ENCODE data around the gene CDADC1.

The CDADC1 gene

GRCh38 chr13:49210669-49211068 is 37.1 kb upstream of the CDADC1 start:
- no peak overlapping the region for H3K9ac ChIP-seq (ENCODE audit: low read depth, low read length, poor library complexity)

GRCh38 chr13:49213539-49213938 is 34.2 kb upstream of the CDADC1 start:
- no peak overlapping the region for H2AK5ac ChIP-seq (ENCODE audit: low read depth, low read length)
- no peak overlapping the region for H3K4me2 ChIP-seq (ENCODE audit: insufficient read depth, low read length, poor library complexity, severe bottlenecking)
- H2BK5ac ChIP-seq (ENCODE audit: low read length) = no peak overlapping the region
- H3K27me3 ChIP-seq (ENCODE audit: control insufficient read depth in 3 of 3, insufficient read depth in 3 of 3, low read depth in 1 of 3, low read length in 3 of 3) = peaks cover 3 to 23% (median 18%) of the 10 kb centered on the region in 3 experiments
- H3K36me3 ChIP-seq (replicated peaks in 1 of 2; ENCODE audit: control insufficient read depth in 2 of 2, insufficient read depth in 2 of 2, low read length in 2 of 2) = peaks cover 0 to 22% of the 10 kb centered on the region in 2 donors
- H3K18ac ChIP-seq (ENCODE audit: low read length) = no peak overlapping the region
- no peak overlapping the region for H2BK12ac ChIP-seq (ENCODE audit: low read length)
- no peak for DNase-seq (ENCODE audit: low spot score)
- H3K9ac ChIP-seq (ENCODE audit: low read depth, low read length, poor library complexity) = no peak overlapping the region
- H2AFZ ChIP-seq (ENCODE audit: low read length) = no peak overlapping the region
- WGBS, 2 donors (ENCODE audit: extremely low coverage in 2 of 2, insufficient read length in 2 of 2, insufficient replicate concordance in 1 of 2) = no CpG with 5 or more reads among the region's 1 CpG
- no peak overlapping the region for H2BK15ac ChIP-seq (ENCODE audit: low read length)
- H3K4me3 ChIP-seq (ENCODE audit: low read length in 2 of 2) = no peak overlapping the region
- no peak overlapping the region for H3K23ac ChIP-seq (ENCODE audit: low read depth, low read length, poor library complexity)
- no peak overlapping the region for H3K4ac ChIP-seq (ENCODE audit: low read length)
- H3K27ac ChIP-seq (replicated peaks; ENCODE audit: low read length) = no peak overlapping the region
- H2BK120ac ChIP-seq (ENCODE audit: low read depth, low read length) = no peak overlapping the region
- H4K91ac ChIP-seq (ENCODE audit: low read depth, low read length, poor library complexity) = no peak overlapping the region
- peaks cover 2 to 10% of the 10 kb centered on the region in 2 donors for H3K4me1 ChIP-seq (ENCODE audit: control insufficient read depth in 2 of 2, insufficient read depth in 1 of 2, low read depth in 1 of 2, low read length in 2 of 2)
- H3K9me3 ChIP-seq (replicated peaks in 1 of 2; ENCODE audit: control insufficient read depth in 2 of 2, insufficient read depth in 1 of 2, low read depth in 1 of 2, low read length in 2 of 2) = peaks cover 0 to 2% of the 10 kb centered on the region in 2 donors
- no peak overlapping the region for H3K14ac ChIP-seq (ENCODE audit: low read length)
- H4K8ac ChIP-seq (ENCODE audit: low read depth, low read length) = no peak overlapping the region
- no peaks in the 10 kb centered on the region for H3K79me1 ChIP-seq (ENCODE audit: low read depth, low read length)

More at GRCh38 chr13:49210669-49211068, 37.1 kb upstream of the CDADC1 start:
- no peak overlapping the region for H2AFZ ChIP-seq (ENCODE audit: low read length)
- H3K36me3 ChIP-seq (replicated peaks in 1 of 2; ENCODE audit: control insufficient read depth in 2 of 2, insufficient read depth in 2 of 2, low read length in 2 of 2) = peaks cover 5 to 51% of the 10 kb centered on the region in 2 donors
- DNase-seq (ENCODE audit: low spot score) = no peak
- no peak overlapping the region for H3K23ac ChIP-seq (ENCODE audit: low read depth, low read length, poor library complexity)
- no peak overlapping the region for H2AK5ac ChIP-seq (ENCODE audit: low read depth, low read length)
- H2BK5ac ChIP-seq (ENCODE audit: low read length) = no peak overlapping the region
- WGBS, 2 donors (ENCODE audit: extremely low coverage in 2 of 2, insufficient read length in 2 of 2, insufficient replicate concordance in 1 of 2) = no CpG with 5 or more reads among the region's 5 CpGs
- no peak overlapping the region for H2BK120ac ChIP-seq (ENCODE audit: low read depth, low read length)
- H3K9me3 ChIP-seq (replicated peaks in 1 of 2; ENCODE audit: control insufficient read depth in 2 of 2, insufficient read depth in 1 of 2, low read depth in 1 of 2, low read length in 2 of 2) = no peaks in the 10 kb centered on the region
- H3K27me3 ChIP-seq (ENCODE audit: control insufficient read depth in 3 of 3, insufficient read depth in 3 of 3, low read depth in 1 of 3, low read length in 3 of 3) = no peaks in the 10 kb centered on the region
- H3K27ac ChIP-seq (replicated peaks; ENCODE audit: low read length) = no peak overlapping the region
- H3K14ac ChIP-seq (ENCODE audit: low read length) = no peak overlapping the region
- peaks cover 0 to 10% of the 10 kb centered on the region in 2 donors for H3K4me1 ChIP-seq (ENCODE audit: control insufficient read depth in 2 of 2, insufficient read depth in 1 of 2, low read depth in 1 of 2, low read length in 2 of 2)
- no peak overlapping the region for H3K4me2 ChIP-seq (ENCODE audit: insufficient read depth, low read length, poor library complexity, severe bottlenecking)
- H3K79me1 ChIP-seq (ENCODE audit: low read depth, low read length) = no peaks in the 10 kb centered on the region
- H3K18ac ChIP-seq (ENCODE audit: low read length) = no peak overlapping the region
- no peak overlapping the region for H2BK15ac ChIP-seq (ENCODE audit: low read length)
- no peak overlapping the region for H3K4me3 ChIP-seq (ENCODE audit: low read length in 2 of 2)
- H3K4ac ChIP-seq (ENCODE audit: low read length) = no peak overlapping the region
- no peak overlapping the region for H4K91ac ChIP-seq (ENCODE audit: low read depth, low read length, poor library complexity)
- H2BK12ac ChIP-seq (ENCODE audit: low read length) = no peak overlapping the region
- no peak overlapping the region for H4K8ac ChIP-seq (ENCODE audit: low read depth, low read length)

GRCh38 chr13:49213997-49214916 is 33.5 kb upstream of the CDADC1 start:
- H3K4me1 ChIP-seq (ENCODE audit: control insufficient read depth in 2 of 2, insufficient read depth in 1 of 2, low read depth in 1 of 2, low read length in 2 of 2) = peaks cover 3 to 10% of the 10 kb centered on the region in 2 donors
- H3K18ac ChIP-seq (ENCODE audit: low read length) = no peak overlapping the region
- H3K79me1 ChIP-seq (ENCODE audit: low read depth, low read length) = no peaks in the 10 kb centered on the region
- no CpG with 5 or more reads among the region's 6 CpGs for WGBS, 2 donors (ENCODE audit: extremely low coverage in 2 of 2, insufficient read length in 2 of 2, insufficient replicate concordance in 1 of 2)
- no peak overlapping the region for H3K23ac ChIP-seq (ENCODE audit: low read depth, low read length, poor library complexity)
- no peak for DNase-seq (ENCODE audit: low spot score)
- H2BK5ac ChIP-seq (ENCODE audit: low read length) = no peak overlapping the region
- no peak overlapping the region for H2BK120ac ChIP-seq (ENCODE audit: low read depth, low read length)
- no peak overlapping the region for H4K91ac ChIP-seq (ENCODE audit: low read depth, low read length, poor library complexity)
- H3K4me3 ChIP-seq (ENCODE audit: low read length in 2 of 2) = no peak overlapping the region
- H3K14ac ChIP-seq (ENCODE audit: low read length) = no peak overlapping the region
- peaks cover 0 to 15% of the 10 kb centered on the region in 2 donors for H3K36me3 ChIP-seq (replicated peaks in 1 of 2; ENCODE audit: control insufficient read depth in 2 of 2, insufficient read depth in 2 of 2, low read length in 2 of 2)
- H4K8ac ChIP-seq (ENCODE audit: low read depth, low read length) = no peak overlapping the region
- no peak overlapping the region for H3K9ac ChIP-seq (ENCODE audit: low read depth, low read length, poor library complexity)
- H2BK12ac ChIP-seq (ENCODE audit: low read length) = no peak overlapping the region
- no peak overlapping the region for H3K4ac ChIP-seq (ENCODE audit: low read length)
- H2AK5ac ChIP-seq (ENCODE audit: low read depth, low read length) = no peak overlapping the region
- peaks cover 5 to 30% (median 25%) of the 10 kb centered on the region in 3 experiments for H3K27me3 ChIP-seq (ENCODE audit: control insufficient read depth in 3 of 3, insufficient read depth in 3 of 3, low read depth in 1 of 3, low read length in 3 of 3)
- H3K27ac ChIP-seq (replicated peaks; ENCODE audit: low read length) = no peak overlapping the region
- no peak overlapping the region for H3K4me2 ChIP-seq (ENCODE audit: insufficient read depth, low read length, poor library complexity, severe bottlenecking)
- H3K9me3 ChIP-seq (replicated peaks in 1 of 2; ENCODE audit: control insufficient read depth in 2 of 2, insufficient read depth in 1 of 2, low read depth in 1 of 2, low read length in 2 of 2) = peaks cover 0 to 5% of the 10 kb centered on the region in 2 donors
- H2AFZ ChIP-seq (ENCODE audit: low read length) = peak overlapping the region; percentile 88
- no peak overlapping the region for H2BK15ac ChIP-seq (ENCODE audit: low read length)

GRCh38 chr13:49214917-49215376 is 32.8 kb upstream of the CDADC1 start:
- H2BK5ac ChIP-seq (ENCODE audit: low read length) = no peak overlapping the region
- H3K4me3 ChIP-seq (ENCODE audit: low read length in 2 of 2) = no peak overlapping the region
- no peak overlapping the region for H3K23ac ChIP-seq (ENCODE audit: low read depth, low read length, poor library complexity)
- no peak for DNase-seq (ENCODE audit: low spot score)
- H2AFZ ChIP-seq (ENCODE audit: low read length) = peak overlapping the region; percentile 88
- H3K27ac ChIP-seq (replicated peaks; ENCODE audit: low read length) = no peak overlapping the region
- H3K18ac ChIP-seq (ENCODE audit: low read length) = no peak overlapping the region
- peaks cover 0 to 7% of the 10 kb centered on the region in 2 donors for H3K9me3 ChIP-seq (replicated peaks in 1 of 2; ENCODE audit: control insufficient read depth in 2 of 2, insufficient read depth in 1 of 2, low read depth in 1 of 2, low read length in 2 of 2)
- no peak overlapping the region for H3K4ac ChIP-seq (ENCODE audit: low read length)
- H2BK12ac ChIP-seq (ENCODE audit: low read length) = no peak overlapping the region
- no peak overlapping the region for H4K91ac ChIP-seq (ENCODE audit: low read depth, low read length, poor library complexity)
- no CpG with 5 or more reads among the region's 6 CpGs for WGBS, 2 donors (ENCODE audit: extremely low coverage in 2 of 2, insufficient read length in 2 of 2, insufficient replicate concordance in 1 of 2)
- peaks cover 9 to 37% (median 32%) of the 10 kb centered on the region in 3 experiments for H3K27me3 ChIP-seq (ENCODE audit: control insufficient read depth in 3 of 3, insufficient read depth in 3 of 3, low read depth in 1 of 3, low read length in 3 of 3)
- H4K8ac ChIP-seq (ENCODE audit: low read depth, low read length) = no peak overlapping the region
- H3K79me1 ChIP-seq (ENCODE audit: low read depth, low read length) = no peaks in the 10 kb centered on the region
- peaks cover 0 to 8% of the 10 kb centered on the region in 2 donors for H3K36me3 ChIP-seq (replicated peaks in 1 of 2; ENCODE audit: control insufficient read depth in 2 of 2, insufficient read depth in 2 of 2, low read length in 2 of 2)
- no peak overlapping the region for H3K14ac ChIP-seq (ENCODE audit: low read length)
- no peak overlapping the region for H2BK15ac ChIP-seq (ENCODE audit: low read length)
- no peak overlapping the region for H3K4me2 ChIP-seq (ENCODE audit: insufficient read depth, low read length, poor library complexity, severe bottlenecking)
- peaks cover 3 to 10% of the 10 kb centered on the region in 2 donors for H3K4me1 ChIP-seq (ENCODE audit: control insufficient read depth in 2 of 2, insufficient read depth in 1 of 2, low read depth in 1 of 2, low read length in 2 of 2)
- H2BK120ac ChIP-seq (ENCODE audit: low read depth, low read length) = no peak overlapping the region
- H2AK5ac ChIP-seq (ENCODE audit: low read depth, low read length) = no peak overlapping the region
- H3K9ac ChIP-seq (ENCODE audit: low read depth, low read length, poor library complexity) = no peak overlapping the region
